ENCODE measurements around the gene CYP24A1.
"Not testable (repeated sequence)": the region's sequence is repeated elsewhere in the genome, so short reads cannot be mapped to it uniquely, and the experiment has no call there.

The CYP24A1 gene

GRCh38 chr20:54131675-54132611 lies 41.8 kb downstream of the CYP24A1 start:
- no peak for DNase-seq
- Histone ChIP-seq H3K4me3 (ENCODE audit: low read depth, low read length) (no peak overlapping the region), H3K27ac (peak overlapping the region; percentile 87), H3K27me3 (replicated peaks) (no peaks in the 10 kb centered on the region), H3K36me3 (replicated peaks) (no peaks in the 10 kb centered on the region)
- no peak for TF ChIP-seq CTCF (IDR thresholded peaks at IDR 0.05; ENCODE audit: low read depth, low read length, missing control alignments)
- in situ Hi-C loops (cut with HindIII; ENCODE audit: low pct_ligation_motif_present, low sequenced_read_pairs) = no loop called here

- in situ Hi-C loops (cut with HindIII; ENCODE audit: low pct_ligation_motif_present, low sequenced_read_pairs); H3K36me3 ChIP-seq (replicated peaks); H3K4me3 ChIP-seq (ENCODE audit: low read depth, low read length); H3K27me3 ChIP-seq (replicated peaks); DNase-seq; H3K27ac ChIP-seq: not testable (repeated sequence)
Measured at GRCh38 chr20:54131125-54131524, 42.7 kb downstream of the CYP24A1 start.

- Histone ChIP-seq H3K4me3 (ENCODE audit: low read depth, low read length) (no peak overlapping the region), H3K27me3 (replicated peaks) (no peaks in the 10 kb centered on the region), H3K27ac (no peak overlapping the region), H3K36me3 (replicated peaks) (no peaks in the 10 kb centered on the region)
- no peak for TF ChIP-seq CTCF (IDR thresholded peaks at IDR 0.05; ENCODE audit: low read depth, low read length, missing control alignments)
- no peak for DNase-seq
- in situ Hi-C loops (cut with HindIII; ENCODE audit: low pct_ligation_motif_present, low sequenced_read_pairs) = no loop called here
Measured at GRCh38 chr20:54129350-54129749, 44.4 kb downstream of the CYP24A1 start.

GRCh38 chr20:54127855-54128574 lies 45.8 kb downstream of the CYP24A1 start:
- no peak for DNase-seq

GRCh38 chr20:54126806-54127655 lies 46.8 kb downstream of the CYP24A1 start:
- H3K4me3 ChIP-seq (ENCODE audit: low read depth, low read length) = no peak overlapping the region
- TF ChIP-seq CTCF (IDR thresholded peaks at IDR 0.05; ENCODE audit: low read depth, low read length, missing control alignments) = no peak
- in situ Hi-C loops (cut with HindIII; ENCODE audit: low pct_ligation_motif_present, low sequenced_read_pairs) = no loop called here
- H3K36me3 ChIP-seq (replicated peaks) = no peaks in the 10 kb centered on the region
- DNase-seq = no peak
- H3K27ac ChIP-seq = no peak overlapping the region
- no peaks in the 10 kb centered on the region for H3K27me3 ChIP-seq (replicated peaks)

More at GRCh38 chr20:54127855-54128574, 45.8 kb downstream of the CYP24A1 start:
- in situ Hi-C loops (cut with HindIII; ENCODE audit: low pct_ligation_motif_present, low sequenced_read_pairs) = no loop called here
- Histone ChIP-seq H3K36me3 (replicated peaks) (no peaks in the 10 kb centered on the region), H3K27me3 (replicated peaks) (no peaks in the 10 kb centered on the region), H3K27ac (no peak overlapping the region), H3K4me3 (ENCODE audit: low read depth, low read length) (no peak overlapping the region)
- no peak for TF ChIP-seq CTCF (IDR thresholded peaks at IDR 0.05; ENCODE audit: low read depth, low read length, missing control alignments)

GRCh38 chr20:54126328-54126727 lies 47.5 kb downstream of the CYP24A1 start:
- H3K4me3 ChIP-seq (ENCODE audit: low read depth, low read length); DNase-seq; H3K27me3 ChIP-seq (replicated peaks); H3K36me3 ChIP-seq (replicated peaks); in situ Hi-C loops (cut with HindIII; ENCODE audit: low pct_ligation_motif_present, low sequenced_read_pairs); H3K27ac ChIP-seq: not testable (repeated sequence)

All from brain microvascular endothelial cell (primary cell).